Urinary bladder (tissue), 4 donors: ENCODE results near the gene FOXP1. TPM values are rescaled to one million over a fixed set of nuclear protein-coding genes. Genes with fewer than 3 reads are reported as not detected.

Experiments
- DNase-seq: peaks from one replicate; pipeline ENCODE4 v3.0.0-alpha.2; 2015; ENCODE audit errors: extremely low spot score
- H3K27ac ChIP-seq: one replicate; pipeline ENCODE4 v1.5.1; 2013; ENCODE audit warnings: low read depth, mild to moderate bottlenecking, moderate library complexity
- H3K36me3 ChIP-seq: one replicate; pipeline ENCODE4 v1.6.1; 2013; ENCODE audit warnings: mild to moderate bottlenecking, moderate library complexity; ENCODE audit not compliant: insufficient read depth
- H3K4me1 ChIP-seq: one replicate; pipeline ENCODE4 v1.6.1; 2013; ENCODE audit warnings: mild to moderate bottlenecking, moderate library complexity; ENCODE audit not compliant: insufficient read depth
- H3K4me3 ChIP-seq: one replicate; pipeline ENCODE4 v1.5.1; 2013; ENCODE audit warnings: low read depth, low read length
- WGBS: extraction: QIAGEN DNeasy Blood & Tissue Kit; methylation state at CpG from one replicate; pipeline ENCODE4 v1.1.7; 2013; 5-methylcytosine and 5-hydroxymethylcytosine counted together
- polyA plus RNA-seq: library from polyadenylated mRNA; stranded (reverse); fragments of 200-250 nt; gene quantifications from one replicate; pipeline ENCODE4 v1.2.3, GENCODE V29; 2013
- total RNA-seq: library from RNA; depleted of rRNA; stranded (reverse); fragments of >200 nt; gene quantifications from one replicate; pipeline ENCODE4 v1.2.3, GENCODE V29; 2014
- donor health status: healthy with polysubstance abuse.
- donor health status: healthy.

FOXP1 gene
- total and polyA plus RNA-seq, 2 donors: 27.4 to 176 TPM

DNA sequence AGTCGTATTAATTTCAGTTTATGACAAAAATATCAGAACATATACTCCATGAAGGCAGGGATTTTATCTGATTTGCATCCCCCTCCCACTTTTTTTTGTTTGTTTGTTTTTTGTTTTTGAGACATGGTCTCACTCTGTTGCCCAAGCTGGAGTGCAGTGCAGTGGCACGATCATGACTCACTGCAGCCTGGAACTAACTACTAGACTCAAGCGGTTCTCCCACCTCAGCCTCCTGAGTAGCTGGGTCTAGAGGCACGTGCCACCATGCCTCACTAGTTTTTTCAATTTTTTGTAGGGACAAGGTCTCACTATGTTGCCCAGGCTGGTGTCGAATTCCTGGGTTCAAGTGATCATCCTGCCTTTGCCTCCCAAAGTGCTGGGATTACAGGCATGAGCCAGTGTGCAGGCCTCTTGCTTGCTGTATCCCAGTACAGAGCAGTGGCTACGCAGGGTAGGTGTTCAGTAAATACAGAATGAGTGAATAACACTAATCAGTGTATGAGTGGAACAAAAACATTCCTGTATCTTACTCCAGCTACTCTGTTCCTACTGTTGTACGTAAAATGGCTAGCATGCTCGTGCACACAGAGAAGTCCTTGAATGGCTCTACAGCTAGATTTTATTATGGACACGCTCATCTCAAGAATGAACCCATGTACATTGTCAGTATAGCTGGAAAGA is 272.4 kb downstream of the FOXP1 start:
- no peak overlapping the region for H3K4me3 ChIP-seq
- H3K4me1 ChIP-seq: no peaks in the 10 kb centered on the region
- no peak for DNase-seq
- 92% methylated on average over 9 of the region's 9 CpGs for WGBS
- no peaks in the 10 kb centered on the region for H3K36me3 ChIP-seq
- H3K27ac ChIP-seq: no peak overlapping the region

DNA sequence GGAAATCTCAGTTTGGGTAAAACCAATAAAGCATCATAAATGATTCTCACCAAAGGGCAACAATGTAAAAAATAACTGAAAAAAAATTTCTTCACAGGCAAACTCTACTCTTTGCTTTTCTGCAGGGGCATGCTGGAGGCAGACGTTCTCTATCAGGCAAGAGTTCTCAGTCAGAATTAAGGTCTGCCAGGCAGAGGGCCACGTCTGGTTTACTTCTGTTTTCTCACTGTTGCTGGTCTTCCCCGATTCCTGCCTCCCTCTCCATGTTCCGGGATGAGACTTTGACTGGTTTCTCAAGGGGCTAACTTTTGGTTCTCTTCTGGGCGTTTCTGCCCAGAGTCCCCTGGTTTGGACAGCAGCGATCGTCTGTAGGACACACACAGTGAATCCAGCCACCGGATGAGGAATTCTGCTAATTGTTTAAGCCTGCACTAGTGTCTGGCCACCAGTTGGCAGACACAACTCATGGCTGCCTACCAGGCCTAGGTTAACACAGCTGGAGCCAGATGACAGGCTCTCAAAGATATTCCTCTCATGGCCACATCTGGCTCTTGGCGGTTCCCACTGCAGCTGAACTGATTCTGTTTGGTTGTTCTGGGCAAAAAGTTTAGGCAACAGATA is 273.1 kb downstream of the FOXP1 start:
- H3K4me3 ChIP-seq: no peak overlapping the region
- H3K4me1 ChIP-seq: no peaks in the 10 kb centered on the region
- H3K36me3 ChIP-seq: no peaks in the 10 kb centered on the region
- no peak overlapping the region for H3K27ac ChIP-seq
- no peak for DNase-seq
- 41% methylated on average over 9 of the region's 9 CpGs for WGBS

GRCh38 chr3:71309886-71310285 is 273.6 kb downstream of the FOXP1 start:
- no peaks in the 10 kb centered on the region for H3K36me3 ChIP-seq
- H3K4me1 ChIP-seq: no peaks in the 10 kb centered on the region
- no peak overlapping the region for H3K27ac ChIP-seq
- no peak for DNase-seq
- 57% methylated on average over 1 of the region's 1 CpG for WGBS
- no peak overlapping the region for H3K4me3 ChIP-seq

- no peaks in the 10 kb centered on the region for H3K4me1 ChIP-seq
- DNase-seq: no peak
- H3K4me3 ChIP-seq: no peak overlapping the region
- no peak overlapping the region for H3K27ac ChIP-seq
- no peaks in the 10 kb centered on the region for H3K36me3 ChIP-seq
- WGBS: 75% methylated on average over 3 of the region's 3 CpGs
Measured at GRCh38 chr3:71309342-71309741, 274.2 kb downstream of the FOXP1 start.

DNA sequence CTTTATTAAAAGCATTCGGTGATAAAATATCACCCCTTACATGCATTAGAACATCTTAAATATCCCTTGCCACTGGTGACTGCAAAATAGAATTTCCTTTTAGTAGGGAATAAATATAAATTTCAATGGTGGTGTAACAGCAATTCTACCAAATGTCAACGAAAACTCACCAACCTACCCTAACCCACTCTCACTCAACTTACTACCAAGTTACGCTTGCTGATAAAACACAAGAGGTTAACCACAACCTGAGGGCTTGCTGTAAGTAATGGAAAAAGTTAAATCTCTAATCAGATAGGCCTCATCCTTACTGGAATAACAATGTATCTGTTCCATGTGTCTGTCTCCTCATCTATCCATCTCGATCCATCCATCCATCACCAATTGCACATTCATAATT is 274.7 kb downstream of the FOXP1 start:
- H3K4me3 ChIP-seq: no peak overlapping the region
- H3K27ac ChIP-seq: no peak overlapping the region
- H3K4me1 ChIP-seq: no peaks in the 10 kb centered on the region
- H3K36me3 ChIP-seq: no peaks in the 10 kb centered on the region
- WGBS: 83% methylated on average over 4 of the region's 4 CpGs
- DNase-seq: no peak

- 55% methylated on average over 17 of the region's 17 CpGs for WGBS
- DNase-seq: no peak
- H3K27ac ChIP-seq: no peak overlapping the region
Measured at GRCh38 chr3:71307991-71308697, 275.4 kb downstream of the FOXP1 start.

DNA sequence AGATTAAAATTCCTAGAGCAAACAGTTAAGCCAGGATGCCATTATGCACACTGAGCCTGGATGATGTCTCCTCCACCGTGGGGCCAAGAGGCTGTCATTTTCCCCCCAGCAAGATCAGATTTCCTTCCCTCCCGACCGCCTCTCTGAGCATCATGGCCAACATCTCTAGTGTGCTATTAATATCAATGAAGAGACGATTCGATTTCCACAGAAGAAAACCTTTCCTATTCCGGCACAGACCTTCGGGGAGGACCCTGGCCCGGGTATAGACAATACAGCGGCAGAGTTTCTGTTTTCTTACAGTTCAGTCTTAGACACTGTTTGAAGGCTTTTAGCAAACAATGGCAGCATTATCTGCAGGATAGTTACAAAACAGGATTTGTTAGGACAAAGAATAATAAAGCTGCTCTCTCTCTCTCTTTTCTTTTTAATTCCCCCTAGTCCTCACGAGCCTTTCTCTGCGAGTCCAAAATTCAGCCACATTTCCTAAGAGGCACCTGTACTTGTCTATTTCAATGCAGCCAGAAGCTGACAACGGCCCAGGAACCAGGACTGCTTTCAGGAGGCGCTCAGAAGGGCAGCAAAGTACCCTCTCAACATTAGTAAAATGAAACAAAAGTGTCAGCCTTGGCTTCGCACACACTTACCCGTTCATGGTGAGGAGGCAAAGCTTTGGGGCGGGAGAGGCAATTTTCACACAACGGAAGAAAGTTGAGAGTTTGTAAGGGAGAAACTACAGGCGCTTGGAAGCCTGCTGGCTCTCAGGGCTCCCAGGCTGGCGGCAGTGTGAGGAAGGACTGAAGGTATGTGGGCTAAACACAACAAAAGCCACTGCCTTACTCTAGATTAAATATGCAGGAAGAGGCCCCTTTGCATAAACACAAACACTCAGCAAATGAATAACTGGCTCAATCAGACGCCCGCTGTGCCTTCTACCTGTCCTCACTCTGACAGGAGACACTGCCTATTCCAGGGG is 278.0 kb downstream of the FOXP1 start:
- peak; percentile 31 for DNase-seq
- no peaks in the 10 kb centered on the region for H3K4me1 ChIP-seq
- H3K27ac ChIP-seq: peak overlapping the region; percentile 33
- 17% methylated on average over 21 of the region's 21 CpGs for WGBS
- H3K4me3 ChIP-seq: peak overlapping the region; percentile 19
- H3K36me3 ChIP-seq: no peaks in the 10 kb centered on the region

More at GRCh38 chr3:71307991-71308697, 275.4 kb downstream of the FOXP1 start:
- H3K36me3 ChIP-seq: no peaks in the 10 kb centered on the region
- no peak overlapping the region for H3K4me3 ChIP-seq
- no peaks in the 10 kb centered on the region for H3K4me1 ChIP-seq

- H3K4me1 ChIP-seq: no peaks in the 10 kb centered on the region
- H3K27ac ChIP-seq: no peak overlapping the region
- H3K36me3 ChIP-seq: no peaks in the 10 kb centered on the region
- 21% methylated on average over 3 of the region's 3 CpGs for WGBS
- H3K4me3 ChIP-seq: no peak overlapping the region
- DNase-seq: peak; percentile 35
Measured at GRCh38 chr3:71304684-71305083, 278.8 kb downstream of the FOXP1 start.

GRCh38 chr3:71304247-71304646 is 279.3 kb downstream of the FOXP1 start:
- Histone ChIP-seq H3K4me1 (no peaks in the 10 kb centered on the region), H3K4me3 (no peak overlapping the region), H3K36me3 (no peaks in the 10 kb centered on the region), H3K27ac (no peak overlapping the region)
- 60% methylated on average over 3 of the region's 3 CpGs for WGBS
- DNase-seq: no peak

DNA sequence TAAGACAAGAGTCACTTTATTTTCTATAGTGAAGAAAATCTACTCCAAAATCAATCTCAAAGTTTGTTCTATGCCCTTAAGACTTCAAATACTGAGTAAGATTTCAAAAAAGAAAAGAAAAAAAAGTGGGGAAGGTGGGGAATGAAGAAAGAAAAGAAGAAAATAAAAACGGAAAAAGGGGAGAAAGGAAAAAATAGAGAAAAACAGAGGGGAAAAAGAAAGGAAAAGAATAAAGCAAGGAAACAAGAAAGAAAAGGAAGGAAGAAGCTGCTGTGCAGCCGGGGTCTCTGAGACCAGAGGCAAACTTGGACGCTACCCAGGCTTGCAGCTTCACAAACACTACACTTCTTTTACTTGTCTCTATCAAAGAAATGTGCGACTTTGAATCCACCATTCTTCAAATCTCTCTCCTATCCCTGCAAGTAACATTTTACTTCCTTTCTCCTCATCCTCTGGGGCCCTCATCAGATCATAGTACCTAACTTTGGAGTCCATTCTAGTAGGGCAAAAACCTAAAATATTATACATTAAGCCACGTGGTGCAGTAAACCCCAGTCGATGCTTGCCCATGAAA is 279.8 kb downstream of the FOXP1 start:
- H3K4me3 ChIP-seq: no peak overlapping the region
- no peaks in the 10 kb centered on the region for H3K36me3 ChIP-seq
- WGBS: 51% methylated on average over 6 of the region's 6 CpGs
- no peaks in the 10 kb centered on the region for H3K4me1 ChIP-seq
- no peak overlapping the region for H3K27ac ChIP-seq
- DNase-seq: no peak

GRCh38 chr3:71302604-71303003 is 280.9 kb downstream of the FOXP1 start:
- no peak overlapping the region for H3K27ac ChIP-seq
- H3K4me3 ChIP-seq: no peak overlapping the region
- DNase-seq: no peak
- H3K36me3 ChIP-seq: no peaks in the 10 kb centered on the region
- no peaks in the 10 kb centered on the region for H3K4me1 ChIP-seq
- WGBS: 94% methylated on average over 2 of the region's 2 CpGs

GRCh38 chr3:71300951-71301393 is 282.6 kb downstream of the FOXP1 start:
- no peak for DNase-seq
- no peaks in the 10 kb centered on the region for H3K36me3 ChIP-seq
- H3K27ac ChIP-seq: no peak overlapping the region
- 77% methylated on average over 4 of the region's 4 CpGs for WGBS
- H3K4me1 ChIP-seq: no peaks in the 10 kb centered on the region
- no peak overlapping the region for H3K4me3 ChIP-seq

DNA sequence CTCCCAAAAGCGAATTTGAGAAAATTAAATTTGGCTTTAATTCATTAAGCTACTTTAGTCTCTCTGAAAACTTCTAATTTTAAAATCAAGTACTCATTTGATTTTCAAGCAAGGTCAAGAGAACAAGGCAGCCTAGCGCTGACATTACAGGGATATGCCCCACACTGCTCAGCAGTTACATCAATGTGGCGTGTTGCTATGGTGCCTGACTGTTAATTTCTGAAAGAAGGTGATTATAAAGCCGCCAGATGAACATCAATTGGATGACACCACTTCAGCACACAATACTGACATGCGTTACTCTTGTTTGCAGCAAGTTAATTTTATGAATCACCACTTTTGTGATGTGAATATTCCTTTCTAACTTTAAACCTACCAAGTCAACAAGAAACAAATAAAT is 284.4 kb downstream of the FOXP1 start:
- H3K4me1 ChIP-seq: no peaks in the 10 kb centered on the region
- H3K4me3 ChIP-seq: no peak overlapping the region
- no peak for DNase-seq
- H3K27ac ChIP-seq: no peak overlapping the region
- WGBS: 99% methylated on average over 5 of the region's 5 CpGs
- no peaks in the 10 kb centered on the region for H3K36me3 ChIP-seq
